Measurements from ENCODE around the gene RPL41. TPM values are rescaled to one million over a fixed set of nuclear protein-coding genes. Genes with fewer than 3 reads are reported as not detected.

RPL41 gene
- total RNA-seq, 2 experiments from 2014 or later, result 3,981 to 4,002 TPM

DNA sequence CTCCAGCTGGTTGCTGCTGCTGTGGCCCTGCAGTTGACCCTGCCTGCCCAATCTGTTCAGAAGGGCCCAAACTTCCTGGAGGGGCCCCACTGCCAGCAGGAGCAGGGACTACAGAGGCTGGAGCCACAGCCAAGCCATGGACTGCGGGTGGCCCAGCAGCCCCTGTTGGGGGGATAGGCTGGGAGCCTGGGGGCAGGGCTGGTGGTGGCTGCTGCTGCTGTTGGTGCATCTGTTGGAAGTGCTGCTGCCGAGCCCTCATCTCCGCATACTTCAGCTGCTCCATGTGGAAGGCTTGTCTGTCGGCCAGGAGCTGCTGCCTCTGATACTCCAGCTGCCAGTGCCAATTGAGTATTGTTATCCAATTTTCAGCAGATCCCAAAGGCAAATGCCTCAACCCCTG, 48.9 kb downstream of the RPL41 start:
- Mint-ChIP-seq H3K9me3 (no peaks in the 10 kb centered on the region), H3K36me3 (ENCODE audit: low read depth) (peaks cover 76% of the 10 kb centered on the region), H3K4me1 (peaks cover 35% of the 10 kb centered on the region), H3K4me3 (no peak overlapping the region), H3K27me3 (no peaks in the 10 kb centered on the region), H3K27ac (no peak overlapping the region)
- no peak for DNase-seq
- ChIA-PET POLR2A (interaction anchor here (1.1 to 9.2 kb wide), 7 partner anchors 14 to 47 kb away, joined by 3 to 178 read pairs (median 4); partner anchors contain the start of genes ESYT1, MYL6B, SMARCC2 and ZC3H10), CTCF (interaction anchor here (1.0 to 1.6 kb wide), 2 partner anchors 24 to 40 kb away, joined by 3 to 10 read pairs; partner anchors contain the start of gene SMARCC2)

Other genes starting within 250 kb of the RPL41 start
- 10 to 100 TPM; 54.2 to 56.0 TPM for gene PYM1, start 188.7 kb upstream of the RPL41 start, total RNA-seq
- 100 to 1,000 TPM; 427 to 431 TPM for gene DGKA, start 185.5 kb upstream of the RPL41 start, total RNA-seq
- gene PMEL, start 150.6 kb upstream of the RPL41 start, total RNA-seq, result under 1 TPM; 0.33 to 0.60 TPM
- gene CDK2, start 149.8 kb upstream of the RPL41 start, total RNA-seq, result 10 to 100 TPM; 88.9 to 98.9 TPM
- 10 to 100 TPM; 70.1 to 71.5 TPM for gene RAB5B, start 142.6 kb upstream of the RPL41 start, total RNA-seq
- gene SUOX, start 119.4 kb upstream of the RPL41 start, total RNA-seq, result 1 to 10 TPM; 4.2 to 5.3 TPM
- gene IKZF4, start 95.6 kb upstream of the RPL41 start, total RNA-seq, result 10 to 100 TPM; 17.6 to 19.4 TPM
- 10 to 100 TPM; 30.4 to 35.0 TPM for gene RPS26, start 74.7 kb upstream of the RPL41 start, total RNA-seq
- gene ERBB3, start 36.5 kb upstream of the RPL41 start, total RNA-seq, result 1 to 10 TPM; 2.3 to 2.5 TPM
- 100 to 1,000 TPM; 242 to 243 TPM for gene PA2G4, start 12.1 kb upstream of the RPL41 start, total RNA-seq
- gene ZC3H10, start 1.6 kb downstream of the RPL41 start, total RNA-seq, result 10 to 100 TPM in 1 of 2 experiments, 1 to 10 TPM in 1; 8.0 to 10.3 TPM
- gene ESYT1, start 11.6 kb downstream of the RPL41 start, total RNA-seq, result 100 to 1,000 TPM; 266 to 279 TPM
- 10 to 100 TPM; 60.4 to 63.2 TPM for gene MYL6B, start 36.0 kb downstream of the RPL41 start, total RNA-seq
- gene MYL6, start 41.7 kb downstream of the RPL41 start, total RNA-seq, result 1,000 to 10,000 TPM; 1,594 to 1,602 TPM
- gene SMARCC2, start 72.8 kb downstream of the RPL41 start, total RNA-seq, result 100 to 1,000 TPM; 133 to 137 TPM
- gene RNF41, start 105.3 kb downstream of the RPL41 start, total RNA-seq, result 10 to 100 TPM; 33.8 to 35.2 TPM
- 10 to 100 TPM; 49.6 to 52.3 TPM for gene NABP2, start 107.7 kb downstream of the RPL41 start, total RNA-seq
- 1 to 10 TPM in 1 of 2 experiments, under 1 TPM in 1; 0.80 to 1.2 TPM for gene SLC39A5, start 113.4 kb downstream of the RPL41 start, total RNA-seq
- 10 to 100 TPM; 46.4 to 50.1 TPM for gene ANKRD52, start 141.8 kb downstream of the RPL41 start, total RNA-seq
- gene COQ10A, start 150.3 kb downstream of the RPL41 start, total RNA-seq, result 10 to 100 TPM; 12.8 to 16.7 TPM
- gene CS, start 183.7 kb downstream of the RPL41 start, total RNA-seq, result 100 to 1,000 TPM; 188 to 193 TPM
- gene CNPY2, start 199.4 kb downstream of the RPL41 start, total RNA-seq, result 10 to 100 TPM; 95.0 to 99.3 TPM
- 10 to 100 TPM; 61.3 to 64.2 TPM for gene PAN2, start 217.4 kb downstream of the RPL41 start, total RNA-seq
- gene IL23A, start 222.3 kb downstream of the RPL41 start, total RNA-seq, result 10 to 100 TPM; 11.0 to 11.7 TPM
- 100 to 1,000 TPM; 298 to 304 TPM for gene STAT2, start 243.5 kb downstream of the RPL41 start, total RNA-seq
- not detected for gene APOF, start 246.2 kb downstream of the RPL41 start, total RNA-seq